K562 (cell line): ENCODE measurements around the gene CBX2. TPM values are rescaled to one million over a fixed set of nuclear protein-coding genes. Genes with fewer than 3 reads are reported as not detected.

Experiments used
- BRCA1 ChIP-seq, 2 experiments: fragments of 450-650 bp in 1 of 2; sonication (generic) in 1 of 2; formaldehyde crosslinking in 1 of 2; IDR thresholded peaks; 2 replicates each; pipeline versions ENCODE4 v1.5.0 to v1.6.1; 2017 to 2020; ENCODE audit warnings: mild to moderate bottlenecking in 1 of 2, missing genetic modification reagents in 1 of 2
- CCAR2 ChIP-seq: fragments of 200-400 bp; formaldehyde crosslinking; IDR thresholded peaks from 2 replicates; pipeline ENCODE4 v1.6.1; 2017; ENCODE audit warnings: mild to moderate bottlenecking, low read depth, low read length
- CTBP1 ChIP-seq: fragments of 450-650 bp; IDR thresholded peaks from 2 replicates; pipeline ENCODE4 v1.6.1; 2016; ENCODE audit warnings: borderline replicate concordance
- GTF2A2 ChIP-seq: IDR thresholded peaks from 2 replicates; pipeline ENCODE4 v1.6.1; 2016; ENCODE audit warnings: mild to moderate bottlenecking, missing genetic modification characterization, missing compliant biosample characterization
- IRF2 ChIP-seq: sonication (generic); formaldehyde crosslinking; IDR thresholded peaks from 2 replicates; pipeline ENCODE4 v1.8.1; 2022; ENCODE audit warnings: mild to moderate bottlenecking, missing genetic modification reagents
- NR2C2 ChIP-seq, 2 experiments: fragments of 200-800 bp in 1 of 2; sonication (Bioruptor generic) in 1 of 2; sonication (generic) in 1 of 2; formaldehyde crosslinking in 1 of 2; IDR thresholded peaks; 2 replicates each; pipeline versions ENCODE4 v1.6.1 to v1.8.0; 2016 to 2022; ENCODE audit warnings: mild to moderate bottlenecking in 1 of 2, missing compliant biosample characterization in 1 of 2, missing genetic modification characterization in 1 of 2, missing genetic modification reagents in 1 of 2
- NRF1 ChIP-seq, 2 experiments: fragments of 450-650 bp; IDR thresholded peaks in 1 of 2; conservative IDR thresholded peaks in 1 of 2; 2 replicates each; pipeline ENCODE4 v1.6.1; 2014; ENCODE audit warnings: mild to moderate bottlenecking in 2 of 2
- POLR2G ChIP-seq: fragments of 200-400 bp; formaldehyde crosslinking; IDR thresholded peaks from 2 replicates; pipeline ENCODE4 v1.6.1; 2017; ENCODE audit warnings: low read depth, mild to moderate bottlenecking, antibody characterized with exemption, low read length, moderate library complexity
- RCOR1 ChIP-seq, 2 experiments: IDR thresholded peaks; 2 replicates each; pipeline ENCODE4 v1.6.1; 2012; ENCODE audit warnings: low read depth in 2 of 2, low read length in 2 of 2, borderline replicate concordance in 1 of 2, improper control_type of control experiment in 1 of 2
- ZBTB2 ChIP-seq: fragments of 450-650 bp; IDR thresholded peaks from 2 replicates; pipeline ENCODE4 v1.6.1; 2016; ENCODE audit warnings: antibody characterized with exemption
- ZNF282 ChIP-seq: sonication (generic); formaldehyde crosslinking; IDR thresholded peaks from 2 replicates; pipeline ENCODE4 v1.8.1; 2023; ENCODE audit warnings: missing genetic modification reagents
- ZNF408 ChIP-seq: fragments of 250-450 bp; sonication (Bioruptor Pico); IDR thresholded peaks from 2 replicates; pipeline ENCODE4 v1.4.0; 2020; ENCODE audit warnings: low read depth, mild to moderate bottlenecking, moderate library complexity
- ZNF589 ChIP-seq: fragments of 200-800 bp; sonication (Bioruptor generic); IDR thresholded peaks from 2 replicates; pipeline ENCODE4 v1.6.1; 2016; ENCODE audit warnings: low read depth, missing genetic modification characterization, missing compliant biosample characterization
- polyA plus RNA-seq, 8 experiments: library from polyadenylated mRNA; depleted of rRNA in 4 of 8; stranded (reverse) in 5 of 8; unstranded in 3 of 8; fragments of >200 nt; fragmentation: Nextera tagmentation in 2 of 8; fragmentation: Illumina TruSeq in 1 of 8; extraction: Ambion mirVana in 2 of 8; extraction: Trizol in 1 of 8; gene quantifications; 2 replicates each; pipeline versions ENCODE4 v1.2.1 to v1.2.3, GENCODE V29; 2011 to 2014; ENCODE audit warnings: inconsistent platforms in 1 of 8, missing spikeins in 1 of 8
- total RNA-seq, 7 experiments: library from RNA; depleted of rRNA in 6 of 7; stranded (reverse); fragments of >200 nt in 6 of 7; fragmentation: Illumina TruSeq in 2 of 7; extraction: Trizol in 2 of 7; gene quantifications; 2 replicates each; pipeline versions ENCODE4 v1.2.1 to v1.2.3, GENCODE V29; 2011 to 2021; ENCODE audit warnings: low replicate concordance in 1 of 7
- TF ChIP-seq, protein P1 (sequence below): fragments of 200-600 bp; sonication (generic); IDR thresholded peaks from one replicate; pipeline ENCODE4 v1.6.1; 2012; ENCODE audit warnings: mild to moderate bottlenecking, low read depth, low read length, inconsistent platforms

The CBX2 gene
- total and polyA plus RNA-seq, 9 of the 15 experiments (the other 6 are each of a cell fraction or from before 2014, with no cell fraction given), result 0.66 to 26.9 (median 13.9) TPM

DNA sequence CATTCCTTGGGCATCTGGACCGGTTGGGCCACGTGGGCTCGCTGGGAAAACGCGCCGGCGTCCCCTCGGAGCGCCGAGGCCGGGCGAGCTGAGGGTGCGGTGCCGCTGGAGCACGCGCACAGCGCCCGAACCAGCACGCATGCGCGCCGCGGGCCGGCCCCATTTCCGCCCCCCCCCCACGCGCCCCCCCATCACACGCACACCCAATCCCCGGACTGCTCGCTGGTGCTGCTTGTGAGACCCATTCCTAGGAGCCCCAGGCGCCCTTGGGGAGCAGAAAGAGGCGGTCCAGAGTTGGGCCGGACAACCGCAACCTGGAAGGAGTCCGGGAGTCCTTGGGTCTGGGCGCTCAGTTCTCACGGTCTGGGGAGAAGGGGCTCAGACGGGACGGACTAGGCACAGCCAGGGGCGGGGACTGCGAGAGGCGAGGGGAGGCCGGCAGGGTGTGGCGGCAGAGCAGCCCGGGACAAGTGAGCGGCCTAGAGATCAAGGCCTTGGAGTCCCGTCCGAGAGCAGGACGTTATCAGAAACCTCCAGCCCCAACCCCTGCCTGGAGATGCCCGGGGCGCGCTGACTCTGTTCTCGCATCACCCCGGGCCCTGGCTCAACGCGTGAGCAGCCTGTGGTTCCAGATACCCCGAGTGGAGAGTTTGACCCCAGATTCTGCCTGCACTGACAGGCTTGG, 24.9 kb downstream of the CBX2 start (continued):
- TF ChIP-seq, protein P1, sequence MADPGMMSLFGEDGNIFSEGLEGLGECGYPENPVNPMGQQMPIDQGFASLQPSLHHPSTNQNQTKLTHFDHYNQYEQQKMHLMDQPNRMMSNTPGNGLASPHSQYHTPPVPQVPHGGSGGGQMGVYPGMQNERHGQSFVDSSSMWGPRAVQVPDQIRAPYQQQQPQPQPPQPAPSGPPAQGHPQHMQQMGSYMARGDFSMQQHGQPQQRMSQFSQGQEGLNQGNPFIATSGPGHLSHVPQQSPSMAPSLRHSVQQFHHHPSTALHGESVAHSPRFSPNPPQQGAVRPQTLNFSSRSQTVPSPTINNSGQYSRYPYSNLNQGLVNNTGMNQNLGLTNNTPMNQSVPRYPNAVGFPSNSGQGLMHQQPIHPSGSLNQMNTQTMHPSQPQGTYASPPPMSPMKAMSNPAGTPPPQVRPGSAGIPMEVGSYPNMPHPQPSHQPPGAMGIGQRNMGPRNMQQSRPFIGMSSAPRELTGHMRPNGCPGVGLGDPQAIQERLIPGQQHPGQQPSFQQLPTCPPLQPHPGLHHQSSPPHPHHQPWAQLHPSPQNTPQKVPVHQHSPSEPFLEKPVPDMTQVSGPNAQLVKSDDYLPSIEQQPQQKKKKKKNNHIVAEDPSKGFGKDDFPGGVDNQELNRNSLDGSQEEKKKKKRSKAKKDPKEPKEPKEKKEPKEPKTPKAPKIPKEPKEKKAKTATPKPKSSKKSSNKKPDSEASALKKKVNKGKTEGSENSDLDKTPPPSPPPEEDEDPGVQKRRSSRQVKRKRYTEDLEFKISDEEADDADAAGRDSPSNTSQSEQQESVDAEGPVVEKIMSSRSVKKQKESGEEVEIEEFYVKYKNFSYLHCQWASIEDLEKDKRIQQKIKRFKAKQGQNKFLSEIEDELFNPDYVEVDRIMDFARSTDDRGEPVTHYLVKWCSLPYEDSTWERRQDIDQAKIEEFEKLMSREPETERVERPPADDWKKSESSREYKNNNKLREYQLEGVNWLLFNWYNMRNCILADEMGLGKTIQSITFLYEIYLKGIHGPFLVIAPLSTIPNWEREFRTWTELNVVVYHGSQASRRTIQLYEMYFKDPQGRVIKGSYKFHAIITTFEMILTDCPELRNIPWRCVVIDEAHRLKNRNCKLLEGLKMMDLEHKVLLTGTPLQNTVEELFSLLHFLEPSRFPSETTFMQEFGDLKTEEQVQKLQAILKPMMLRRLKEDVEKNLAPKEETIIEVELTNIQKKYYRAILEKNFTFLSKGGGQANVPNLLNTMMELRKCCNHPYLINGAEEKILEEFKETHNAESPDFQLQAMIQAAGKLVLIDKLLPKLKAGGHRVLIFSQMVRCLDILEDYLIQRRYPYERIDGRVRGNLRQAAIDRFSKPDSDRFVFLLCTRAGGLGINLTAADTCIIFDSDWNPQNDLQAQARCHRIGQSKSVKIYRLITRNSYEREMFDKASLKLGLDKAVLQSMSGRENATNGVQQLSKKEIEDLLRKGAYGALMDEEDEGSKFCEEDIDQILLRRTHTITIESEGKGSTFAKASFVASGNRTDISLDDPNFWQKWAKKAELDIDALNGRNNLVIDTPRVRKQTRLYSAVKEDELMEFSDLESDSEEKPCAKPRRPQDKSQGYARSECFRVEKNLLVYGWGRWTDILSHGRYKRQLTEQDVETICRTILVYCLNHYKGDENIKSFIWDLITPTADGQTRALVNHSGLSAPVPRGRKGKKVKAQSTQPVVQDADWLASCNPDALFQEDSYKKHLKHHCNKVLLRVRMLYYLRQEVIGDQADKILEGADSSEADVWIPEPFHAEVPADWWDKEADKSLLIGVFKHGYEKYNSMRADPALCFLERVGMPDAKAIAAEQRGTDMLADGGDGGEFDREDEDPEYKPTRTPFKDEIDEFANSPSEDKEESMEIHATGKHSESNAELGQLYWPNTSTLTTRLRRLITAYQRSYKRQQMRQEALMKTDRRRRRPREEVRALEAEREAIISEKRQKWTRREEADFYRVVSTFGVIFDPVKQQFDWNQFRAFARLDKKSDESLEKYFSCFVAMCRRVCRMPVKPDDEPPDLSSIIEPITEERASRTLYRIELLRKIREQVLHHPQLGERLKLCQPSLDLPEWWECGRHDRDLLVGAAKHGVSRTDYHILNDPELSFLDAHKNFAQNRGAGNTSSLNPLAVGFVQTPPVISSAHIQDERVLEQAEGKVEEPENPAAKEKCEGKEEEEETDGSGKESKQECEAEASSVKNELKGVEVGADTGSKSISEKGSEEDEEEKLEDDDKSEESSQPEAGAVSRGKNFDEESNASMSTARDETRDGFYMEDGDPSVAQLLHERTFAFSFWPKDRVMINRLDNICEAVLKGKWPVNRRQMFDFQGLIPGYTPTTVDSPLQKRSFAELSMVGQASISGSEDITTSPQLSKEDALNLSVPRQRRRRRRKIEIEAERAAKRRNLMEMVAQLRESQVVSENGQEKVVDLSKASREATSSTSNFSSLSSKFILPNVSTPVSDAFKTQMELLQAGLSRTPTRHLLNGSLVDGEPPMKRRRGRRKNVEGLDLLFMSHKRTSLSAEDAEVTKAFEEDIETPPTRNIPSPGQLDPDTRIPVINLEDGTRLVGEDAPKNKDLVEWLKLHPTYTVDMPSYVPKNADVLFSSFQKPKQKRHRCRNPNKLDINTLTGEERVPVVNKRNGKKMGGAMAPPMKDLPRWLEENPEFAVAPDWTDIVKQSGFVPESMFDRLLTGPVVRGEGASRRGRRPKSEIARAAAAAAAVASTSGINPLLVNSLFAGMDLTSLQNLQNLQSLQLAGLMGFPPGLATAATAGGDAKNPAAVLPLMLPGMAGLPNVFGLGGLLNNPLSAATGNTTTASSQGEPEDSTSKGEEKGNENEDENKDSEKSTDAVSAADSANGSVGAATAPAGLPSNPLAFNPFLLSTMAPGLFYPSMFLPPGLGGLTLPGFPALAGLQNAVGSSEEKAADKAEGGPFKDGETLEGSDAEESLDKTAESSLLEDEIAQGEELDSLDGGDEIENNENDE, result no peak
- TF ChIP-seq GTF2A2 (no peak), POLR2G (peak; percentile 90), BRCA1 (IDR thresholded peaks at IDR 0.05) (no peak), BRCA1 (CRISPR knock-in tag; IDR thresholded peaks at IDR 0.05) (peak; percentile 98), IRF2 (CRISPR knock-in tag) (no peak), ZNF589 (CRISPR knock-in tag) (0 out of 2 replicates have a peak, but pooled peaks have one; percentile 53), NR2C2 (CRISPR knock-in tag; IDR thresholded peaks at IDR 0.05) (no peak), NR2C2 (tag; IDR thresholded peaks at IDR 0.05) (peak; percentile 66), ZBTB2 (peak; percentile 12; the same call in 1 of the 2 replicates), ZNF282 (CRISPR knock-in tag) (peak; percentile 96; the same call in 1 of the 2 replicates), NRF1 (conservative IDR thresholded peaks at IDR 0.05 in 1 of 2, IDR thresholded peaks at IDR 0.05 in 1 of 2) (peak; percentile 94), RCOR1 (IDR thresholded peaks at IDR 0.05; ENCODE audit: borderline replicate concordance in 1 of 2, low read depth in 2 of 2, low read length in 2 of 2) (peak in 1 of 2 experiments; percentile 91; a peak in 3 of 4 replicates), ZNF408 (CRISPR knock-in tag) (no peak), CCAR2 (no peak), CTBP1 (peak; percentile 92)
